Gastrocnemius medialis (tissue), 4 donors: Measurements from ENCODE around the gene REG3G.

Source experiments
- POLR2A ChIP-seq, 2 donors: fragments of 450-650 bp; IDR thresholded peaks; one replicate each; pipeline ENCODE4 v1.6.1; 2017; ENCODE audit warnings: antibody characterized with exemption in 2 of 2, mild to moderate bottlenecking in 2 of 2, moderate library complexity in 2 of 2
- TF ChIP-seq, protein P1 (sequence below), 5 experiments: fragments of 450-650 bp in 3 of 5; fragments of 200-600 bp in 2 of 5; sonication (generic) in 2 of 5; IDR thresholded peaks in 4 of 5; conservative IDR thresholded peaks in 1 of 5; 1 replicate in 4 of 5; 2 replicates in 1 of 5; pipeline ENCODE4 v1.5.1; 2016 to 2019; ENCODE audit warnings: antibody characterized with exemption in 5 of 5, mild to moderate bottlenecking in 3 of 5, moderate library complexity in 3 of 5

- TF ChIP-seq, protein P1, sequence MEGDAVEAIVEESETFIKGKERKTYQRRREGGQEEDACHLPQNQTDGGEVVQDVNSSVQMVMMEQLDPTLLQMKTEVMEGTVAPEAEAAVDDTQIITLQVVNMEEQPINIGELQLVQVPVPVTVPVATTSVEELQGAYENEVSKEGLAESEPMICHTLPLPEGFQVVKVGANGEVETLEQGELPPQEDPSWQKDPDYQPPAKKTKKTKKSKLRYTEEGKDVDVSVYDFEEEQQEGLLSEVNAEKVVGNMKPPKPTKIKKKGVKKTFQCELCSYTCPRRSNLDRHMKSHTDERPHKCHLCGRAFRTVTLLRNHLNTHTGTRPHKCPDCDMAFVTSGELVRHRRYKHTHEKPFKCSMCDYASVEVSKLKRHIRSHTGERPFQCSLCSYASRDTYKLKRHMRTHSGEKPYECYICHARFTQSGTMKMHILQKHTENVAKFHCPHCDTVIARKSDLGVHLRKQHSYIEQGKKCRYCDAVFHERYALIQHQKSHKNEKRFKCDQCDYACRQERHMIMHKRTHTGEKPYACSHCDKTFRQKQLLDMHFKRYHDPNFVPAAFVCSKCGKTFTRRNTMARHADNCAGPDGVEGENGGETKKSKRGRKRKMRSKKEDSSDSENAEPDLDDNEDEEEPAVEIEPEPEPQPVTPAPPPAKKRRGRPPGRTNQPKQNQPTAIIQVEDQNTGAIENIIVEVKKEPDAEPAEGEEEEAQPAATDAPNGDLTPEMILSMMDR (IDR thresholded peaks at IDR 0.05 in 4 of 5, conservative IDR thresholded peaks at IDR 0.05 in 1 of 5): no peak
- no peak for TF ChIP-seq POLR2A (IDR thresholded peaks at IDR 0.05)
Observed at GRCh38 chr2:79009388-79009787, 16.1 kb upstream of the REG3G start.
